ENCODE results near the gene MTRFR. TPM values are rescaled to one million over a fixed set of nuclear protein-coding genes. Genes with fewer than 3 reads are reported as not detected.

Gene MTRFR
- total RNA-seq, 1 donor from 2014 or later = 0.85 TPM

DNA sequence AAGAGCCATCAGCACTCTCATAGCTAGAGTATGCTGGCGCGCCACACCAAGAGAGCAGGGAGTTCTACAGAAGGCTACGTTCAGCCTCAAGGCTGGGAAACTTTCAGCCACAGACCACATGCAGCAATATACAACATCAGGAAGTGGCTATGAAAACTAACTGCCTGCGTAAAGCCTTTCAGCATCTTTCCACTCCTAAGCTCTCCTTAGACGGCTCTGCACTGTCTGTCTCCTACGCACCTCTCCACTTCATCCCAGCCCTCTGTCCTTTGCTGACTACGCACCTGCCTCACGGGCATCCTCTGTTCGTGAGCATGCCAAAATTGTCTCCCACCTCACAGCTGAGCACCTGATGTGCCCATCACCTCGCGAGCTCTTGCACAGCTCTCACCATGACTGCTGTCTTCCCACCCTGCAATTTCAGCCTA lies 10.0 kb upstream of the MTRFR start:
- DNase-seq (ENCODE audit: low spot score in 2 of 2) = no peak
- Histone ChIP-seq H3K27ac (no peak overlapping the region), H3K36me3 (peaks cover 15 to 18% of the 10 kb centered on the region in 2 donors), H3K4me3 (no peak overlapping the region), H3K9me3 (no peaks in the 10 kb centered on the region), H3K27me3 (no peaks in the 10 kb centered on the region), H3K4me1 (no peaks in the 10 kb centered on the region)
- TF ChIP-seq, protein P1, sequence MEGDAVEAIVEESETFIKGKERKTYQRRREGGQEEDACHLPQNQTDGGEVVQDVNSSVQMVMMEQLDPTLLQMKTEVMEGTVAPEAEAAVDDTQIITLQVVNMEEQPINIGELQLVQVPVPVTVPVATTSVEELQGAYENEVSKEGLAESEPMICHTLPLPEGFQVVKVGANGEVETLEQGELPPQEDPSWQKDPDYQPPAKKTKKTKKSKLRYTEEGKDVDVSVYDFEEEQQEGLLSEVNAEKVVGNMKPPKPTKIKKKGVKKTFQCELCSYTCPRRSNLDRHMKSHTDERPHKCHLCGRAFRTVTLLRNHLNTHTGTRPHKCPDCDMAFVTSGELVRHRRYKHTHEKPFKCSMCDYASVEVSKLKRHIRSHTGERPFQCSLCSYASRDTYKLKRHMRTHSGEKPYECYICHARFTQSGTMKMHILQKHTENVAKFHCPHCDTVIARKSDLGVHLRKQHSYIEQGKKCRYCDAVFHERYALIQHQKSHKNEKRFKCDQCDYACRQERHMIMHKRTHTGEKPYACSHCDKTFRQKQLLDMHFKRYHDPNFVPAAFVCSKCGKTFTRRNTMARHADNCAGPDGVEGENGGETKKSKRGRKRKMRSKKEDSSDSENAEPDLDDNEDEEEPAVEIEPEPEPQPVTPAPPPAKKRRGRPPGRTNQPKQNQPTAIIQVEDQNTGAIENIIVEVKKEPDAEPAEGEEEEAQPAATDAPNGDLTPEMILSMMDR (IDR thresholded peaks at IDR 0.05) = no peak
- intact Hi-C loops (cut with DNase I) = no loop called here

DNA sequence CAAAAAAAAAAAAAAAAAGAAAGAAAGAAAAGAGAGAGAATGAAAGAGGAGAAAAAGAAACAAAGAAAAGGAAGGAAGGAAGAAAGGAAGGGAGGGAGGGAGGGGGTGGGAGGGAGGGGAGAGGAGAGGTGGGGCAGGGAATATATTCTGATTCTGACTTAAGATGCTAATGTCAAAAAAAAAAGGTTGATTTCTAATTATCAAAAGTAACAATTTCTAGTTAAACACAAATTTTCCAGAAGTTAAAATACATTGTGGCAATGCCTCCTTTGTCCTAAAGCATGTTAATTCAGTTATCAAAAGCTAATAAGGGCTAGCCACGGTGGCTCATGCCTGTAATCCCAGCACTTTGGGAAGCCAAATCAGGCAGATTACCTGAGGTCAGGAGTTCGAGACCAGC lies 7.8 kb upstream of the MTRFR start:
- no peaks in the 10 kb centered on the region for H3K4me1 ChIP-seq
- peaks cover 10 to 12% of the 10 kb centered on the region in 2 donors for H3K36me3 ChIP-seq
- H3K9me3 ChIP-seq = no peaks in the 10 kb centered on the region
- no peak overlapping the region for H3K27ac ChIP-seq
- TF ChIP-seq, protein P1 (IDR thresholded peaks at IDR 0.05) = no peak
- H3K4me3 ChIP-seq = no peak overlapping the region
- intact Hi-C loops (cut with DNase I) = no loop called here
- no peak for DNase-seq (ENCODE audit: low spot score in 2 of 2)
- H3K27me3 ChIP-seq = no peaks in the 10 kb centered on the region

DNA sequence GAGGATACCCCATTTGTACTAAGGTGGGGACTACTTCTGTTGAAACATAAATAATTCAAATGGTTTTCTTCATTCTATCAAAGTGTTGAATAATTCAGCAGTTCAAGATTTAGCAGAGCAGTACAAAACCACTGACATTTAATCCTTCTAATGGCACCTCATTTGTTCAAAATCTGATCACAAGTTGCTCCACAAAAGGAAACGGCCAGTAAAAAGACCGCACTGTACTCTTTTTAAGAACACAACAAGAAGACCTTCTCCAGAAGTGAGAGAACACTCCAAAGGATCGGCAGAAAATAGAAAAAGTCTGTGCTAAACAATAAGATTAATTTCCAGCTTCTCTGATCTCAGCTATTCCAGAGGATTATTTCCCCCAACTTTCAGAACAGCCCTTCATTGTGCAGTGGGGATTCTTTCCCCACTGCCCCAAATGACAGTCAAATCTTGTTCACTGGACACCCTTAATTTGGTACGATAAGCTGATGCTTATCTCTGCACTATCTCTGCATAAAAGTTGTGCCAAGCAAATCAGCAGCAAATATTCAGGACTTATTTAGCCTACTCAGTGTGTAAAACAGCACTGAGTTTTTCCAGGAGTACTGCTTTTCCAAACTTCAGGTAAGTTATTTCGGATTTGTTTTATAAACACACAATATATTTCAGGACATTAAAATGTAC lies 5.5 kb upstream of the MTRFR start:
- intact Hi-C loops (cut with DNase I) = no loop called here
- DNase-seq (ENCODE audit: low spot score in 2 of 2) = no peak
- Histone ChIP-seq H3K4me1 (peaks cover 0 to 9% of the 10 kb centered on the region in 2 donors), H3K4me3 (no peak overlapping the region), H3K36me3 (no peaks in the 10 kb centered on the region), H3K27ac (no peak overlapping the region), H3K27me3 (no peaks in the 10 kb centered on the region), H3K9me3 (no peaks in the 10 kb centered on the region)
- TF ChIP-seq, protein P1 (IDR thresholded peaks at IDR 0.05) = no peak

DNA sequence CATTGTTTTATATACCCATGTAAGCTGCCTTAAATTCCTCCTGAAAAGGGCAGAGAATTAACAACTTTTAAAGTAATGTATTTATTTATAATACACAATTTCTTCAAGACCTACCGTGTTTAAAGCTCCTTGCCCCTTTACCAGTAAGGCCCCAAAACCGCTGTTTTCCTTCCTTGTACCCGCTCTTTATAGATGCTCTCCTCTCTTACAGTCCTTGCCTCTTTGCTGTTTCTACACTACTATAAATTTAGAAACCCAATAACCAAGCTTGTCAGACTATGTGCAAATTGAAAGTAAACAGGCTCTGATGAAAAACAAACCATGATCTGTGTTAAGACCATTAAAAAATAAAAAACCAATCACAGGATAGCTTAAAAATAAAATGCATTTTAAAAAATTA lies 4.2 kb upstream of the MTRFR start:
- H3K4me1 ChIP-seq = peaks cover 2 to 10% of the 10 kb centered on the region in 2 donors
- DNase-seq (ENCODE audit: low spot score in 2 of 2) = no peak
- no peaks in the 10 kb centered on the region for H3K9me3 ChIP-seq
- H3K27me3 ChIP-seq = no peaks in the 10 kb centered on the region
- H3K4me3 ChIP-seq = no peak overlapping the region
- intact Hi-C loops (cut with DNase I) = no loop called here
- TF ChIP-seq, protein P1 (IDR thresholded peaks at IDR 0.05) = no peak
- no peaks in the 10 kb centered on the region for H3K36me3 ChIP-seq
- no peak overlapping the region for H3K27ac ChIP-seq

DNA sequence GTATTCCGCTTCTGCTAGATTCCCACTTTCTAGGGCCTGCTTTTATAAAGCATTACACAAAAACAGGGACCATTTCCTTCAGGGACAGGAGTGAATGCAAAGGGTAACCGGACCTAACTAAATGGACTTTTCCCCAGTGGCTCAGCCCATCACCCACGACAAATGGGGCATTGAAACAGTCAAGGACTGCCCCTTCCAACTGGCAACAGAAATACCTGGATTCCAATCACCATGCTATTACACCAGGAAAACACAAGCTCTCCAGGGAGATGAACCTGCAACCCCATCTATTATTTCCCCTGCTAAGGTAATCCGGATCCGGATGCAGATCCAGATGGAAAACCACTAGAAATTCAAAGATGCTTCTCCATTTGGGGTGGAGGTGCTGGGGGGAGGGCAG lies 1.3 kb upstream of the MTRFR start:
- no peaks in the 10 kb centered on the region for H3K27me3 ChIP-seq
- peaks cover 5 to 15% of the 10 kb centered on the region in 2 donors for H3K4me1 ChIP-seq
- no peak for DNase-seq (ENCODE audit: low spot score in 2 of 2)
- TF ChIP-seq, protein P1 (IDR thresholded peaks at IDR 0.05) = no peak
- intact Hi-C loops (cut with DNase I) = loop anchor here (2.0 to 5.0 kb wide), 6 partner anchors 39 to 705 kb away; partner anchors contain the start of genes ABCB9, CDK2AP1, DENR and KNTC1
- peaks cover 0 to 4% of the 10 kb centered on the region in 2 donors for H3K36me3 ChIP-seq
- peak overlapping the region; percentile 81 to 95 for H3K4me3 ChIP-seq
- H3K27ac ChIP-seq = peak overlapping the region in 1 of 2 donors; percentile 93
- H3K9me3 ChIP-seq = no peaks in the 10 kb centered on the region
